GM12872 (cell line): ENCODE data around the gene COL7A1.

Source experiments
- CTCF ChIP-seq: IDR thresholded peaks from 3 replicates; pipeline ENCODE4 v1.5.1; 2011; ENCODE audit warnings: low read depth, mild to moderate bottlenecking, low read length, moderate library complexity; ENCODE audit not compliant: insufficient read depth

COL7A1 gene

GRCh38 chr3:48628277-48629017, 33.3 kb upstream of the COL7A1 start:
- TF ChIP-seq CTCF: no peak

- no peak for TF ChIP-seq CTCF
Observed at GRCh38 chr3:48625600-48625999, 30.5 kb upstream of the COL7A1 start.

DNA sequence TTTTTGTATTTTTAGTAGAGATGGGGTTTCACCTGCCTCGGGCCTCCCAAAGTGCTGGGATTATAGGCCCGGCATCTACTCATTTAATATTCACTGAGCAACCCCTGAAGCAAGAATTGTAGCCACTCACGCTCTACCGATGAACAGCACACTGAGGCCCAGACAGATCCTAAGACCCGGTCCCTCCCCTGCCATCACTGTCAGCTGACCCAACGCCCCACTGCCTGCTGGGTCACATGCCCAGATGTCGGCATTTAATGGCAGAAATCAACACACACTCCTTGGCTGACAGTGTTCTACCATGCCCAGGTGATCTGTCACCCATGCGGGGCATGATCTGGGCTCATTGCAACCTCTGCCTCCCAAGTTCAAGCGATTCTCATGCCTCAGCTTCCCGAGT, 29.6 kb upstream of the COL7A1 start:
- TF ChIP-seq CTCF: no peak

DNA sequence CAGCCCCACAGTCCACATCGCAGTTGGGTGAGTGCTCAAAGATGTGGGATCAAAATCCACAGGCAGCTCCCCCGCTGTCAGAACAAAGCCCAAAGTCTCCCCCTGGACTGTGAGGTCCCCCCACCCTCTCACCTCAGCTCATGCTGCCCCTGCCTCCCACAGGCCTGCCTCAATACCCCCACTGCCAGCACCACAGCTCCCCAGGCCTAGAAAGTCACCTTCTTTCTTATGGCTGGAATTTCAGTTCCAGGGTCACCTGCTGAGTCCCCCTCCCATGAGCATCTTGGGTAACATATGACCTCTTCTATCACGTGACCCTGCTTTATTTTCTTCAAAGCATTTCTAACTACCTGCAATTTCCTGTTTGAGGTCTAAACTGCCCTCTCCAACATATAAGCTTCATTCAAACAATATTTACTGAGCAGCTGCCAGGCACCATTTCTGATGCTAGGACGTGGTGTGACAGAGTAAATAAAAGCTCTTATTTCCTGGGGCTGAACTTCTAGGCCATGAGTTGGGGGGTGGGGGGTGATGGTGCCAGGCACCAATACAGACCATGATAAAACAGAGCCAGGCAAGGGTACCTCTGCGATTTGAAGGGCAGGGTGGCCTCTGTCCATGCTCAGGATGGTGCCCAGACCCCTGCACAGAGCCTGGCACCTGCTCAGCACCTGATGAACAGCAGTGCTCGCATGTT, 28.9 kb upstream of the COL7A1 start:
- no peak for TF ChIP-seq CTCF

GRCh38 chr3:48621461-48621869, 26.3 kb upstream of the COL7A1 start, which contains the start of gene TMEM89:
Gene TMEM89 (minus strand): TSS chr3:48621769. CDS start chr3:48621756, 13 bp downstream.
- TF ChIP-seq CTCF: no peak

DNA sequence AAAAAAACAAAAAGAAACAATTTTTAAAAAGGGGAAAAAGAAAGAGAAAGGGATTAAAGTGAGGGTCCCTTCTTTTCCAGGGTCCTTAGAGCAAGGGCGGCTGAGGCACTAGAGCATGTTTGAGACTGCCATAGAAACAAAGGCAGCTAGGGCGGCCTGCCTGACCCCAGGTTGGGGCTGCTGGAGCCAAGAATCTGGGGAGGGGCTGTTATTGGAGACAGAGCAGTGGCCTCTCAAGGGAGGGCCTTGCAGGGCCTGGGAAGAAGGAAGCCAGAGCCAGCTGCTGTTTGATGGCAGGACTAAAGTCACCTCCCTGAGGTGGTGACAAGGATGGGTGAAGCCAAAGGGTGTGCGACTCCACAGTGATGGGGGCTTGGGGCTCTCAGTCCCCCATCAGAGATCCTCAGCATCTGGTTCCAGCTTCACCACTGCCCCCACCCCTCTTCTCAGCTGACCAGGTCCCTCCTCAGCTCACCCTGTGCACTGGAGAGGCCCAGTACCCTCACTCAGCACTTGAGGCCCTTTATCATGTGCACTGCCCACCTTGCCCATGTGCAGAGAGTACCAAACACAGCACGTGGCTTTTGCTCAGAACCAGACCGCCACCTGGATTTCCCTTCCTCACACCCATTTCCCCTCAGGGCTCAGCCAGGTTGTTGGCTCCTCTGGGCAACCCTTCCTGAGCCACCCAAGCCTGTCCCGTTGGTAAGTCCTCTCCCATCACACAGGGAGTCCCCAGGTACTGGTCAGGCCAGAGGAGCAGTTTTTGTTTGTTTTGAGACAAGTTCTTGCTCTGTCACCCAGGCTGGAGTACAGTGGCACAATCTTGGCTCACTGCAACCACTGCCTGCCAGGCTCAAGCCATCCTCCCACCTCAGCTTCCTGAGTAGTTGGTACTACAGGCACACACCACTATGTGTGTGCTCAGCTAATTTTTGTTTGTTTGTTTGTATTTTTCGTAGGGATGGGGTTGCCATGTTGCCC, 24.7 kb upstream of the COL7A1 start:
- TF ChIP-seq CTCF: no peak

GRCh38 chr3:48617559-48617958, 22.4 kb upstream of the COL7A1 start:
- no peak for TF ChIP-seq CTCF
